ENCODE data around the gene CLEC4E. TPM values are rescaled to one million over a fixed set of nuclear protein-coding genes. Genes with fewer than 3 reads are reported as not detected.
"Not testable (repeated sequence)": the region's sequence is repeated elsewhere in the genome, so short reads cannot be mapped to it uniquely, and the experiment has no call there.

CLEC4E gene
- total RNA-seq, 2 experiments from 2014 or later = not detected

- Histone ChIP-seq H3K9me3 (ENCODE audit: control insufficient read depth in 1 of 2, insufficient read depth in 1 of 2, low read length in 2 of 2) (no peaks in the 10 kb centered on the region), H3K4me3 (ENCODE audit: low read length) (no peak overlapping the region), H3K36me3 (ENCODE audit: insufficient read depth, low read length) (no peaks in the 10 kb centered on the region), H3K27me3 (ENCODE audit: control insufficient read depth in 1 of 2, insufficient read depth in 2 of 2, low read length in 2 of 2) (peaks cover 0 to 4% of the 10 kb centered on the region in 2 experiments), H3K27ac (ENCODE audit: low read depth in 1 of 2, low read length in 2 of 2) (no peak overlapping the region), H3K4me1 (ENCODE audit: insufficient read depth, low read length) (no peaks in the 10 kb centered on the region)
- no peaks in the 10 kb centered on the region for H3K9me3 Mint-ChIP-seq
- H3K27ac Mint-ChIP-seq = no peak overlapping the region
- ATAC-seq (ENCODE audit: poor library complexity) (no peak), DNase-seq (no peak)
- intact Hi-C loops (cut with DNase I, micrococcal nuclease) = loop anchor here in 1 of 2 experiments (5.0 to 10.0 kb wide), 3 partner anchors 61 to 501 kb away; no protein-coding TSS in a partner anchor
- no peak for TF ChIP-seq CTCF (IDR thresholded peaks at IDR 0.05)
- no peaks in the 10 kb centered on the region for H3K36me3 Mint-ChIP-seq (ENCODE audit: low read depth)
- peaks cover 21% of the 10 kb centered on the region for H3K27me3 Mint-ChIP-seq
- H3K4me1 Mint-ChIP-seq (ENCODE audit: low read depth) = peaks cover 6% of the 10 kb centered on the region
- ChIA-PET POLR2A (no interaction called here), CTCF (no interaction called here)
- no peak overlapping the region for H3K4me3 Mint-ChIP-seq
Observed at GRCh38 chr12:8546591-8546990, 5.9 kb upstream of the CLEC4E start.

GRCh38 chr12:8544295-8544694, 3.6 kb upstream of the CLEC4E start:
- H3K36me3 ChIP-seq (ENCODE audit: insufficient read depth, low read length) = no peaks in the 10 kb centered on the region
- peaks cover 4 to 8% of the 10 kb centered on the region in 2 experiments for H3K27me3 ChIP-seq (ENCODE audit: control insufficient read depth in 1 of 2, insufficient read depth in 2 of 2, low read length in 2 of 2)
- Mint-ChIP-seq H3K27ac (no peak overlapping the region), H3K27me3 (peaks cover 44% of the 10 kb centered on the region), H3K9me3 (no peaks in the 10 kb centered on the region), H3K4me3 (no peak overlapping the region), H3K4me1 (ENCODE audit: low read depth) (peaks cover 6% of the 10 kb centered on the region), H3K36me3 (ENCODE audit: low read depth) (no peaks in the 10 kb centered on the region)
- ChIA-PET CTCF (interaction anchor here (0.6 to 1.9 kb wide), 15 partner anchors 10 to 1216 kb away, joined by 3 to 17 read pairs (median 5); partner anchors contain the start of gene CD69), POLR2A (interaction anchor here (0.7 to 1.4 kb wide), 7 partner anchors 8 to 505 kb away, joined by 3 to 5 read pairs (median 4); partner anchors contain the start of gene M6PR)
- no peaks in the 10 kb centered on the region for H3K9me3 ChIP-seq (ENCODE audit: control insufficient read depth in 1 of 2, insufficient read depth in 1 of 2, low read length in 2 of 2)
- no peak overlapping the region for H3K4me3 ChIP-seq (ENCODE audit: low read length)
- ATAC-seq (ENCODE audit: poor library complexity) = peak; percentile 85
- TF ChIP-seq CTCF (IDR thresholded peaks at IDR 0.05) = peak; percentile 98
- H3K27ac ChIP-seq (ENCODE audit: low read depth in 1 of 2, low read length in 2 of 2) = no peak overlapping the region
- H3K4me1 ChIP-seq (ENCODE audit: insufficient read depth, low read length) = no peaks in the 10 kb centered on the region
- peak; percentile 49 to 84 (median 65) for DNase-seq
- intact Hi-C loops (cut with DNase I, micrococcal nuclease) = loop anchor here (1.0 to 10.0 kb wide), 4 partner anchors 141 to 505 kb away; no protein-coding TSS in a partner anchor

GRCh38 chr12:8541562-8541961, 857 bp upstream of the CLEC4E start:
- H3K27me3 ChIP-seq (ENCODE audit: control insufficient read depth in 1 of 2, insufficient read depth in 2 of 2, low read length in 2 of 2) = peaks cover 4 to 10% of the 10 kb centered on the region in 2 experiments
- H3K9me3 ChIP-seq (ENCODE audit: control insufficient read depth in 1 of 2, insufficient read depth in 1 of 2, low read length in 2 of 2) = no peaks in the 10 kb centered on the region
- H3K9me3 Mint-ChIP-seq = no peaks in the 10 kb centered on the region
- no peaks in the 10 kb centered on the region for H3K36me3 ChIP-seq (ENCODE audit: insufficient read depth, low read length)
- no peak for DNase-seq
- TF ChIP-seq CTCF (IDR thresholded peaks at IDR 0.05) = no peak
- H3K27me3 Mint-ChIP-seq = peaks cover 50% of the 10 kb centered on the region
- intact Hi-C loops (cut with DNase I, micrococcal nuclease) = loop anchor here in 1 of 2 experiments (10.0 kb wide), 1 partner anchor 143 kb away; no protein-coding TSS in a partner anchor
- H3K27ac ChIP-seq (ENCODE audit: low read depth in 1 of 2, low read length in 2 of 2) = no peak overlapping the region
- no peak overlapping the region for H3K27ac Mint-ChIP-seq
- no peaks in the 10 kb centered on the region for H3K36me3 Mint-ChIP-seq (ENCODE audit: low read depth)
- CTCF ChIA-PET = interaction anchor here (0.7 kb wide), 1 partner anchor 15 kb away, joined by 3 read pairs; no protein-coding TSS in a partner anchor
- H3K4me3 ChIP-seq (ENCODE audit: low read length) = no peak overlapping the region
- H3K4me1 ChIP-seq (ENCODE audit: insufficient read depth, low read length) = no peaks in the 10 kb centered on the region
- peaks cover 6% of the 10 kb centered on the region for H3K4me1 Mint-ChIP-seq (ENCODE audit: low read depth)
- no peak for ATAC-seq (ENCODE audit: poor library complexity)
- POLR2A ChIA-PET = interaction anchor here (0.7 kb wide), 1 partner anchor 235 kb away, joined by 3 read pairs; no protein-coding TSS in a partner anchor
- H3K4me3 Mint-ChIP-seq = no peak overlapping the region

- POLR2A ChIA-PET; H3K27ac ChIP-seq (ENCODE audit: low read depth in 1 of 2, low read length in 2 of 2); H3K9me3 ChIP-seq (ENCODE audit: control insufficient read depth in 1 of 2, insufficient read depth in 1 of 2, low read length in 2 of 2); H3K27me3 ChIP-seq (ENCODE audit: control insufficient read depth in 1 of 2, insufficient read depth in 2 of 2, low read length in 2 of 2); H3K9me3 Mint-ChIP-seq; H3K36me3 ChIP-seq (ENCODE audit: insufficient read depth, low read length); CTCF ChIA-PET; intact Hi-C loops (cut with DNase I, micrococcal nuclease); H3K4me1 Mint-ChIP-seq (ENCODE audit: low read depth); H3K4me3 ChIP-seq (ENCODE audit: low read length); H3K4me1 ChIP-seq (ENCODE audit: insufficient read depth, low read length); H3K4me3 Mint-ChIP-seq; H3K36me3 Mint-ChIP-seq (ENCODE audit: low read depth); ATAC-seq (ENCODE audit: poor library complexity); H3K27ac Mint-ChIP-seq; DNase-seq: not testable (repeated sequence)
- peaks cover 46% of the 10 kb centered on the region for H3K27me3 Mint-ChIP-seq
Observed at GRCh38 chr12:8537820-8538219, 2.9 kb downstream of the CLEC4E start.

Measured in CD4-positive, alpha-beta T cell (primary cell).